ENCODE measurements around the gene TBC1D4.

DNA sequence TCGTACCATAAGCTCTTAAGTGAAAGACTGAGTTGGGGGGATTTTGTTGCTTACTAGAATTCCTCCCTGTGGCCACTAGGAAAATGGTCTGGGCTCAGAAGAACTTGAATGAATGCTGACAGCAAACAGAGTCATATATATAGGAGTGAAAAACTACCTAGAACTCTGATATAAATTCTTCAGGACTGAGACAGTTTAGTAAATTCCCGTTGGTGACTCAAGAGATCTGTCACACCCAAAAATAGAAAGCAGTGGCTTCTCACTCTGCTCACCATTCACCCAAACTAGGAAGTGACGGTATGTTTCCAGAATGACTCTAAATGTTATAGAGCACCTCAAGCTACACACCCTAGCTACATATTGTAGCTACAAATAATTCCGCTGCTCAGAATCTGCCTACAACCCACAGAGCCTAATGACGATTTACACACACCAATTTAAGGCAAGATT is 116.2 kb downstream of the TBC1D4 start:
- no peak for TF ChIP-seq POLR2A (IDR thresholded peaks at IDR 0.05; ENCODE audit: low read depth)
- TF ChIP-seq, protein P1, sequence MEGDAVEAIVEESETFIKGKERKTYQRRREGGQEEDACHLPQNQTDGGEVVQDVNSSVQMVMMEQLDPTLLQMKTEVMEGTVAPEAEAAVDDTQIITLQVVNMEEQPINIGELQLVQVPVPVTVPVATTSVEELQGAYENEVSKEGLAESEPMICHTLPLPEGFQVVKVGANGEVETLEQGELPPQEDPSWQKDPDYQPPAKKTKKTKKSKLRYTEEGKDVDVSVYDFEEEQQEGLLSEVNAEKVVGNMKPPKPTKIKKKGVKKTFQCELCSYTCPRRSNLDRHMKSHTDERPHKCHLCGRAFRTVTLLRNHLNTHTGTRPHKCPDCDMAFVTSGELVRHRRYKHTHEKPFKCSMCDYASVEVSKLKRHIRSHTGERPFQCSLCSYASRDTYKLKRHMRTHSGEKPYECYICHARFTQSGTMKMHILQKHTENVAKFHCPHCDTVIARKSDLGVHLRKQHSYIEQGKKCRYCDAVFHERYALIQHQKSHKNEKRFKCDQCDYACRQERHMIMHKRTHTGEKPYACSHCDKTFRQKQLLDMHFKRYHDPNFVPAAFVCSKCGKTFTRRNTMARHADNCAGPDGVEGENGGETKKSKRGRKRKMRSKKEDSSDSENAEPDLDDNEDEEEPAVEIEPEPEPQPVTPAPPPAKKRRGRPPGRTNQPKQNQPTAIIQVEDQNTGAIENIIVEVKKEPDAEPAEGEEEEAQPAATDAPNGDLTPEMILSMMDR (IDR thresholded peaks at IDR 0.05), result no peak

Data from esophagus muscularis mucosa (tissue), 3 donors.